Panc1 (cell line): Measurements from ENCODE around the gene FTSJ1.

ENCODE experiments used
- POLR2AphosphoS5 ChIP-seq: IDR thresholded peaks from 2 replicates; pipeline ENCODE4 v1.6.1; 2012; ENCODE audit warnings: mild to moderate bottlenecking, low read depth, low read length, moderate library complexity
- TF ChIP-seq, protein P1 (sequence below): fragments of 450-650 bp; IDR thresholded peaks from 2 replicates; pipeline ENCODE4 v1.5.1; 2017; ENCODE audit warnings: mild to moderate bottlenecking
- TF ChIP-seq, protein P2 (sequence below), 2 experiments: IDR thresholded peaks; 2 replicates each; pipeline ENCODE4 v1.6.1; 2011 to 2012; ENCODE audit warnings: low read depth in 2 of 2, control low read depth in 1 of 2, low read length in 1 of 2, mild to moderate bottlenecking in 1 of 2, moderate library complexity in 1 of 2; ENCODE audit not compliant: insufficient read depth in 1 of 2

DNA sequence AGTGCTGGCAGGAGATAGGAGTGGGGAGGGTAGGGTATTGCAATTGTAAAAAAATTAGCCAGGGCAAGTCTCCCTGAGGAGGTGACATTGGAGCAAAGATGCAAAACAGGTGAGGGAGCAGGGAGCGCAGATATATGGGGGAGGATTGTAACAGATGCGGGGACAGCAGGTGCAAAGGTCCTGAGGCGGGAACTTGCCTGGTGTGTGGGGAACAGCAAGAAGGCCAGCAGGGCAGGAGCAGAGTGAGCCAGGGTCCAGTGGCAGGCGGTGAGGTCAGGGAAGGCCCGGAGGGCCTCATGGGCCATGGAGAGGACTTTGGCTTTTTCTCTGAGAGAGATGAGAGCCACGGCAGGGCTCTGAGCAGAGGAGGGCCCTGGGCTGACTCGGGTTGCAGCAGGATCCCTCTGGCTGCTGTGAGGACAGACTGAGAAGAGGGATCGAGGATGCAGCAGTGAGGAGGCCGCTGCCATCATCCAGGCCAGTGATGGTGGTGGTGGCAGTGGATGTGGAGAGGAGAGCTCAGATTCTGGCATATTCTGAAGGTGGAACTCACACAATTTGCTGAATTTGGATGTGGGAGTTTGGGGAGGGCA is 39.0 kb downstream of the FTSJ1 start:
- TF ChIP-seq, protein P1, sequence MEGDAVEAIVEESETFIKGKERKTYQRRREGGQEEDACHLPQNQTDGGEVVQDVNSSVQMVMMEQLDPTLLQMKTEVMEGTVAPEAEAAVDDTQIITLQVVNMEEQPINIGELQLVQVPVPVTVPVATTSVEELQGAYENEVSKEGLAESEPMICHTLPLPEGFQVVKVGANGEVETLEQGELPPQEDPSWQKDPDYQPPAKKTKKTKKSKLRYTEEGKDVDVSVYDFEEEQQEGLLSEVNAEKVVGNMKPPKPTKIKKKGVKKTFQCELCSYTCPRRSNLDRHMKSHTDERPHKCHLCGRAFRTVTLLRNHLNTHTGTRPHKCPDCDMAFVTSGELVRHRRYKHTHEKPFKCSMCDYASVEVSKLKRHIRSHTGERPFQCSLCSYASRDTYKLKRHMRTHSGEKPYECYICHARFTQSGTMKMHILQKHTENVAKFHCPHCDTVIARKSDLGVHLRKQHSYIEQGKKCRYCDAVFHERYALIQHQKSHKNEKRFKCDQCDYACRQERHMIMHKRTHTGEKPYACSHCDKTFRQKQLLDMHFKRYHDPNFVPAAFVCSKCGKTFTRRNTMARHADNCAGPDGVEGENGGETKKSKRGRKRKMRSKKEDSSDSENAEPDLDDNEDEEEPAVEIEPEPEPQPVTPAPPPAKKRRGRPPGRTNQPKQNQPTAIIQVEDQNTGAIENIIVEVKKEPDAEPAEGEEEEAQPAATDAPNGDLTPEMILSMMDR, result no peak
- TF ChIP-seq, protein P2, sequence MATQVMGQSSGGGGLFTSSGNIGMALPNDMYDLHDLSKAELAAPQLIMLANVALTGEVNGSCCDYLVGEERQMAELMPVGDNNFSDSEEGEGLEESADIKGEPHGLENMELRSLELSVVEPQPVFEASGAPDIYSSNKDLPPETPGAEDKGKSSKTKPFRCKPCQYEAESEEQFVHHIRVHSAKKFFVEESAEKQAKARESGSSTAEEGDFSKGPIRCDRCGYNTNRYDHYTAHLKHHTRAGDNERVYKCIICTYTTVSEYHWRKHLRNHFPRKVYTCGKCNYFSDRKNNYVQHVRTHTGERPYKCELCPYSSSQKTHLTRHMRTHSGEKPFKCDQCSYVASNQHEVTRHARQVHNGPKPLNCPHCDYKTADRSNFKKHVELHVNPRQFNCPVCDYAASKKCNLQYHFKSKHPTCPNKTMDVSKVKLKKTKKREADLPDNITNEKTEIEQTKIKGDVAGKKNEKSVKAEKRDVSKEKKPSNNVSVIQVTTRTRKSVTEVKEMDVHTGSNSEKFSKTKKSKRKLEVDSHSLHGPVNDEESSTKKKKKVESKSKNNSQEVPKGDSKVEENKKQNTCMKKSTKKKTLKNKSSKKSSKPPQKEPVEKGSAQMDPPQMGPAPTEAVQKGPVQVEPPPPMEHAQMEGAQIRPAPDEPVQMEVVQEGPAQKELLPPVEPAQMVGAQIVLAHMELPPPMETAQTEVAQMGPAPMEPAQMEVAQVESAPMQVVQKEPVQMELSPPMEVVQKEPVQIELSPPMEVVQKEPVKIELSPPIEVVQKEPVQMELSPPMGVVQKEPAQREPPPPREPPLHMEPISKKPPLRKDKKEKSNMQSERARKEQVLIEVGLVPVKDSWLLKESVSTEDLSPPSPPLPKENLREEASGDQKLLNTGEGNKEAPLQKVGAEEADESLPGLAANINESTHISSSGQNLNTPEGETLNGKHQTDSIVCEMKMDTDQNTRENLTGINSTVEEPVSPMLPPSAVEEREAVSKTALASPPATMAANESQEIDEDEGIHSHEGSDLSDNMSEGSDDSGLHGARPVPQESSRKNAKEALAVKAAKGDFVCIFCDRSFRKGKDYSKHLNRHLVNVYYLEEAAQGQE (IDR thresholded peaks at IDR 0.05; ENCODE audit: insufficient read depth in 1 of 2, low read depth in 2 of 2, low read length in 1 of 2), result no peak
- TF ChIP-seq POLR2AphosphoS5, result no peak
